Measurements from ENCODE around the gene TEN1. TPM values are rescaled to one million over a fixed set of nuclear protein-coding genes. Genes with fewer than 3 reads are reported as not detected.

TEN1 gene
- total and polyA plus RNA-seq, 2 of the 4 experiments (the other 2 are of a cell fraction), result 14.7 to 17.9 TPM

- no peaks in the 10 kb centered on the region for H3K36me3 ChIP-seq (ENCODE audit: control insufficient read depth, insufficient read depth, low read length)
- no peak overlapping the region for H2BK5ac ChIP-seq (ENCODE audit: low read depth, low read length, poor library complexity, severe bottlenecking)
- no peak overlapping the region for H2AK9ac ChIP-seq (replicated peaks; ENCODE audit: low read depth, low read length, poor library complexity)
- WGBS, 2 experiments (ENCODE audit: extremely low coverage in 2 of 2, insufficient read length in 1 of 2), result 95% methylated on average over 35 of the region's 36 CpGs; no CpG with 5 or more reads in 1 of the 2 experiments
- H3K27me3 ChIP-seq (ENCODE audit: control insufficient read depth, insufficient read depth, low read length), result no peaks in the 10 kb centered on the region
- intact Hi-C loops (cut with micrococcal nuclease), result loop anchor here (5.0 kb wide), 1 partner anchor 289 kb away; no protein-coding TSS in a partner anchor
- H3K18ac ChIP-seq (ENCODE audit: low read depth, low read length), result no peak overlapping the region
- H3K14ac ChIP-seq (replicated peaks; ENCODE audit: low read depth, low read length), result no peak overlapping the region
- ChIA-PET POLR2A (ENCODE audit: unreplicated experiment) (no interaction called here), CTCF (no interaction called here)
- no peak overlapping the region for H4K5ac ChIP-seq (ENCODE audit: low read depth, low read length)
- in situ Hi-C loops (cut with MboI; ENCODE audit: low sequenced_read_pairs), result loop anchor here (5.0 kb wide), 1 partner anchor 96 kb away; no protein-coding TSS in a partner anchor
- no peak overlapping the region for H4K8ac ChIP-seq (ENCODE audit: low read depth in 2 of 2, low read length in 2 of 2)
- no peak overlapping the region for H3K4me2 ChIP-seq (ENCODE audit: low read depth, low read length)
- TF ChIP-seq SMC3 (IDR thresholded peaks at IDR 0.05; ENCODE audit: low read depth, low read length) (no peak), CEBPB (IDR thresholded peaks at IDR 0.05; ENCODE audit: low read depth, low read length) (no peak), RCOR1 (IDR thresholded peaks at IDR 0.05; ENCODE audit: insufficient replicate concordance, low read length) (no peak), RAD21 (IDR thresholded peaks at IDR 0.05; ENCODE audit: low read length) (no peak), MAFK (IDR thresholded peaks at IDR 0.05; ENCODE audit: low read depth, low read length) (no peak), FOS (IDR thresholded peaks at IDR 0.05; ENCODE audit: low read depth, low read length) (no peak), CHD1 (IDR thresholded peaks at IDR 0.05; ENCODE audit: low read depth, low read length) (no peak), MXI1 (IDR thresholded peaks at IDR 0.05; ENCODE audit: borderline replicate concordance, low read depth, low read length) (no peak), RFX5 (IDR thresholded peaks at IDR 0.05; ENCODE audit: low read depth, low read length) (no peak), MAZ (IDR thresholded peaks at IDR 0.05; ENCODE audit: borderline replicate concordance, low read depth, low read length) (no peak), NFE2L2 (IDR thresholded peaks at IDR 0.05; ENCODE audit: low read depth, low read length) (no peak), POLR2A (IDR thresholded peaks at IDR 0.05; ENCODE audit: low read depth, low read length) (no peak), BHLHE40 (IDR thresholded peaks at IDR 0.05; ENCODE audit: low read depth, low read length) (no peak)
- TF ChIP-seq, protein P1, sequence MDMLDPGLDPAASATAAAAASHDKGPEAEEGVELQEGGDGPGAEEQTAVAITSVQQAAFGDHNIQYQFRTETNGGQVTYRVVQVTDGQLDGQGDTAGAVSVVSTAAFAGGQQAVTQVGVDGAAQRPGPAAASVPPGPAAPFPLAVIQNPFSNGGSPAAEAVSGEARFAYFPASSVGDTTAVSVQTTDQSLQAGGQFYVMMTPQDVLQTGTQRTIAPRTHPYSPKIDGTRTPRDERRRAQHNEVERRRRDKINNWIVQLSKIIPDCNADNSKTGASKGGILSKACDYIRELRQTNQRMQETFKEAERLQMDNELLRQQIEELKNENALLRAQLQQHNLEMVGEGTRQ (IDR thresholded peaks at IDR 0.05; ENCODE audit: low read depth, low read length), result no peak
- TF ChIP-seq, protein P2, sequence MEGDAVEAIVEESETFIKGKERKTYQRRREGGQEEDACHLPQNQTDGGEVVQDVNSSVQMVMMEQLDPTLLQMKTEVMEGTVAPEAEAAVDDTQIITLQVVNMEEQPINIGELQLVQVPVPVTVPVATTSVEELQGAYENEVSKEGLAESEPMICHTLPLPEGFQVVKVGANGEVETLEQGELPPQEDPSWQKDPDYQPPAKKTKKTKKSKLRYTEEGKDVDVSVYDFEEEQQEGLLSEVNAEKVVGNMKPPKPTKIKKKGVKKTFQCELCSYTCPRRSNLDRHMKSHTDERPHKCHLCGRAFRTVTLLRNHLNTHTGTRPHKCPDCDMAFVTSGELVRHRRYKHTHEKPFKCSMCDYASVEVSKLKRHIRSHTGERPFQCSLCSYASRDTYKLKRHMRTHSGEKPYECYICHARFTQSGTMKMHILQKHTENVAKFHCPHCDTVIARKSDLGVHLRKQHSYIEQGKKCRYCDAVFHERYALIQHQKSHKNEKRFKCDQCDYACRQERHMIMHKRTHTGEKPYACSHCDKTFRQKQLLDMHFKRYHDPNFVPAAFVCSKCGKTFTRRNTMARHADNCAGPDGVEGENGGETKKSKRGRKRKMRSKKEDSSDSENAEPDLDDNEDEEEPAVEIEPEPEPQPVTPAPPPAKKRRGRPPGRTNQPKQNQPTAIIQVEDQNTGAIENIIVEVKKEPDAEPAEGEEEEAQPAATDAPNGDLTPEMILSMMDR (conservative IDR thresholded peaks at IDR 0.05; ENCODE audit: low read depth, low read length), result no peak
- TF ChIP-seq, protein P3, sequence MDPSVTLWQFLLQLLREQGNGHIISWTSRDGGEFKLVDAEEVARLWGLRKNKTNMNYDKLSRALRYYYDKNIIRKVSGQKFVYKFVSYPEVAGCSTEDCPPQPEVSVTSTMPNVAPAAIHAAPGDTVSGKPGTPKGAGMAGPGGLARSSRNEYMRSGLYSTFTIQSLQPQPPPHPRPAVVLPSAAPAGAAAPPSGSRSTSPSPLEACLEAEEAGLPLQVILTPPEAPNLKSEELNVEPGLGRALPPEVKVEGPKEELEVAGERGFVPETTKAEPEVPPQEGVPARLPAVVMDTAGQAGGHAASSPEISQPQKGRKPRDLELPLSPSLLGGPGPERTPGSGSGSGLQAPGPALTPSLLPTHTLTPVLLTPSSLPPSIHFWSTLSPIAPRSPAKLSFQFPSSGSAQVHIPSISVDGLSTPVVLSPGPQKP (IDR thresholded peaks at IDR 0.05; ENCODE audit: borderline replicate concordance, low read depth, low read length), result no peak
- no peak overlapping the region for H3K56ac ChIP-seq (ENCODE audit: extremely low read depth, insufficient read depth, low read length)
- BruUV-seq (replicated peaks), result no TSS peak
- H3K4me3 ChIP-seq (ENCODE audit: insufficient read depth, low read depth, low read length), result no peak overlapping the region
- H4K20me1 ChIP-seq (ENCODE audit: insufficient read depth, low read length), result no peaks in the 10 kb centered on the region
- no peaks in the 10 kb centered on the region for H3K9me1 ChIP-seq (ENCODE audit: insufficient read depth, low read length)
- no peak overlapping the region for H3K9ac ChIP-seq (ENCODE audit: low read depth, low read length)
- DNase-seq, result no peak
- H3K9me3 ChIP-seq (ENCODE audit: control insufficient read depth, insufficient read depth, low read length), result no peaks in the 10 kb centered on the region
- H3K27ac ChIP-seq (ENCODE audit: insufficient read depth, low read length), result no peak overlapping the region
- no peak overlapping the region for H2AFZ ChIP-seq (replicated peaks; ENCODE audit: low read length, poor library complexity)
- H2BK15ac ChIP-seq (ENCODE audit: low read depth, low read length), result no peak overlapping the region
- no peak for ATAC-seq (ENCODE audit: low read depth)
- H3K79me1 ChIP-seq (ENCODE audit: low read depth in 1 of 2, low read length in 2 of 2), result peaks cover 0 to 3% of the 10 kb centered on the region in 2 experiments; a peak in 1 of 4 replicates
- no peak overlapping the region for H2BK120ac ChIP-seq (ENCODE audit: low read depth, low read length)
- no peak overlapping the region for H2BK20ac ChIP-seq (ENCODE audit: low read depth, low read length)
- no peak overlapping the region for H3K4ac ChIP-seq (ENCODE audit: low read depth, low read length)
- H2AK5ac ChIP-seq (ENCODE audit: low read depth, low read length), result no peak overlapping the region
- dilution Hi-C loops (cut with HindIII; ENCODE audit: low sequenced_read_pairs, unreplicated experiment), result no loop called here
- H4K91ac ChIP-seq (ENCODE audit: insufficient read depth, low read depth, low read length), result no peak overlapping the region
- H3K23ac ChIP-seq (ENCODE audit: low read depth, low read length), result no peak overlapping the region
- peaks cover 7% of the 10 kb centered on the region for H3K4me1 ChIP-seq (ENCODE audit: control insufficient read depth, insufficient read depth, low read length)
These were observed 29.2 kb downstream of the TEN1 start for GRCh38 chr17:76008208-76008607.
